Natural killer cell treated with Interleukin-12 subunit alpha and Interleukin-12 subunit beta and Interleukin-15 and Interleukin-18, amount 100 ng/mL, for 72 hours (primary cell): ENCODE measurements around the gene CAMK2G. TPM values are rescaled to one million over a fixed set of nuclear protein-coding genes. Genes with fewer than 3 reads are reported as not detected.

Source experiments
- ATAC-seq, 2 donors: fragments of 150-1000 bp; cut with Tn5 transposase in 1 of 2; sonication (Bioruptor Pico), chemical (Tn5 transposase) in 1 of 2; 2 replicates each; pipeline ENCODE4 v1.10.0; 2021
- DNase-seq: peaks from one replicate; pipeline ENCODE4 v3.0.0; 2022; ENCODE audit warnings: low spot score
- H3K27ac Mint-ChIP-seq, 2 donors: 1 replicate in 1 of 2; 2 replicates in 1 of 2; pipeline ENCODE4 v1.8.0; 2022; ENCODE audit warnings: mixed read lengths in 2 of 2, mild to moderate bottlenecking in 1 of 2, moderate library complexity in 1 of 2
- H3K27me3 Mint-ChIP-seq, 2 donors: 1 replicate in 1 of 2; 2 replicates in 1 of 2; pipeline ENCODE4 v1.8.0; 2022; ENCODE audit warnings: mixed read lengths in 2 of 2
- H3K36me3 Mint-ChIP-seq: one replicate; pipeline ENCODE4 v1.8.0; 2022; ENCODE audit warnings: mixed read lengths
- H3K4me1 Mint-ChIP-seq, 2 donors: 1 replicate in 1 of 2; 2 replicates in 1 of 2; pipeline ENCODE4 v1.8.0; 2022; ENCODE audit warnings: low read depth in 2 of 2, mixed read lengths in 2 of 2, mild to moderate bottlenecking in 1 of 2
- H3K4me3 Mint-ChIP-seq: one replicate; pipeline ENCODE4 v1.8.0; 2022; ENCODE audit warnings: mixed read lengths
- H3K9me3 Mint-ChIP-seq: 2 replicates; pipeline ENCODE4 v1.8.0; 2022; ENCODE audit warnings: mixed read lengths
- total RNA-seq, 2 donors: library from RNA; stranded (reverse); gene quantifications; one replicate each; pipeline ENCODE4 v1.2.3, GENCODE V29; 2022

Gene CAMK2G
- total RNA-seq, 2 donors from 2014 or later = 6.9 to 15.3 TPM

DNA sequence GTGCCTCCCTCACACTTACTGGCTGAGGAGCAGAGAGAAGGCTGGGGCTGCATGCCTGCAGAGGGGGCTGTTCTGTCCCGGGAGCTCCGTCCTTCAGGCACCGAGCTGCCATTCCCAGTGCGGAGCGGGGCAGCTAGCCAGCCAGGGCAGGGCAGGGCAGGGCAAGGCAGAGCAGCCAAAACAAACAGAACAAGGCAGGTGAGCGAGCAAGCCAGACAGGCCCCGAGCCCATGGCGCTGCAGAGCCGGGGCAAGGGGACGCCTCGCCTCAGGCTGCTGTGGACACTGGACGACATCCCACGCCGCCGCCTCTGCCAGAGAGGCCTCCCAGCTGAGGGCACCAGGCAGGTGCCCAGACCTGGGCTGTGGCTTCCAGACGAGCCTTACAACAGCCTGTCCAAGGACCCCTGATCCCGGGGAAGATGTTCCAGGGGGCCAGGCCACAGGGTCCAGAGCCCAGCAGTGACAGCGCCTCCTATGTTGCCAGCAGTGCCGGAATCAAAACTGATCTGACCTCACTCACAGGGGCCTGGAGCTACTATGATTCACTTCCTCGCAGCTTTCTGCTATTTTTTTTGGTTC lies 54.8 kb downstream of the CAMK2G start:
- Mint-ChIP-seq H3K4me1 (peaks cover 6 to 7% of the 10 kb centered on the region in 2 donors), H3K9me3 (no peaks in the 10 kb centered on the region), H3K4me3 (no peak overlapping the region), H3K27me3 (no peaks in the 10 kb centered on the region), H3K36me3 (no peaks in the 10 kb centered on the region), H3K27ac (no peak overlapping the region)
- DNase-seq (no peak), ATAC-seq (no peak)

DNA sequence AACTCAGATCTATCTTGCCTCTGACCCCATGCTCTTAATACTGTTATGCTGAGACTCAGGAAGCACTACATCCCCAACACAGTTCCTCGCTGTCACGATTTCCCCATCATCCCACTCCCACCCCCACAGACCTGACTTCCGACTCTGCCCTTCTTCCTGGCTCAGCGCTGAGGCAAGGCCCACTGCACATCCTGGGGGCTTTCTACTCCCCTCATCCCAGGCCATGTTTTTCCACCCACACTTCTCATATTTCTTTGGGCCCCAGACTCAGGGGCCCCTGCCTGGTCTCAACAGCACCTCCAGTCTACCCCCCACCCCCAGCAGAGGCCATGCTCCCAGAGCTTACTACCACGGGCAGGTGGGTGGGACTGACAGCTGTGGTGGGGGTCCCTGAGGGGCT lies 55.3 kb downstream of the CAMK2G start:
- no peak for ATAC-seq

DNA sequence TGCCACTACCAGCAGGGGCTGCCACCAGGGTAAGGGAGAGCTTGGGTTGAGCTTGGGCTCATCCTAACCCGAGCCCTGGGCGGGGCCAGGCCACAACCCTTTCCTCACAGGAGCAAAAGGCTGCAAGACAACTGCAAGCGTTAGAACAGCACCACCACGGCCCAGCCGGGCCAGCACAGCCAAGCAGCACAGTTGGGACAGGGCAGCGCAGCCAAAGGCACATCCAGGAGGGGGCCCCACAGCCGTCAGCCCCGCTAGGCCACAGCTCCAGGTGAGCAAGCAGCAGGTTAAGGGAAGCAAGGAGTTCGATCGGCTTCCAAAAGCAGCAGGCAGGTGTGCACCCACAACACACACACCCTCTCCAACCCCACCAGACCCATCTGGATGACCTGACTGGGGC lies 56.0 kb downstream of the CAMK2G start:
- no peak for DNase-seq
- peaks cover 7 to 10% of the 10 kb centered on the region in 2 donors for H3K4me1 Mint-ChIP-seq
- H3K4me3 Mint-ChIP-seq = no peak overlapping the region
- no peaks in the 10 kb centered on the region for H3K36me3 Mint-ChIP-seq
- H3K9me3 Mint-ChIP-seq = no peaks in the 10 kb centered on the region
- H3K27ac Mint-ChIP-seq = no peak overlapping the region
- H3K27me3 Mint-ChIP-seq = no peaks in the 10 kb centered on the region
- peak in 1 of 2 donors; percentile 17 for ATAC-seq

More for the DNA sequence above, 55.3 kb downstream of the CAMK2G start:
- H3K4me1 Mint-ChIP-seq = peaks cover 6 to 7% of the 10 kb centered on the region in 2 donors
- H3K27ac Mint-ChIP-seq = no peak overlapping the region
- DNase-seq = no peak
- no peaks in the 10 kb centered on the region for H3K27me3 Mint-ChIP-seq
- H3K36me3 Mint-ChIP-seq = no peaks in the 10 kb centered on the region
- H3K9me3 Mint-ChIP-seq = no peaks in the 10 kb centered on the region
- no peak overlapping the region for H3K4me3 Mint-ChIP-seq

GRCh38 chr10:73817826-73818225 lies 56.5 kb downstream of the CAMK2G start:
- no peaks in the 10 kb centered on the region for H3K36me3 Mint-ChIP-seq
- H3K9me3 Mint-ChIP-seq = no peaks in the 10 kb centered on the region
- peaks cover 7 to 13% of the 10 kb centered on the region in 2 donors for H3K4me1 Mint-ChIP-seq
- ATAC-seq (no peak), DNase-seq (no peak)
- H3K4me3 Mint-ChIP-seq = no peak overlapping the region
- H3K27ac Mint-ChIP-seq = no peak overlapping the region
- H3K27me3 Mint-ChIP-seq = no peaks in the 10 kb centered on the region

DNA sequence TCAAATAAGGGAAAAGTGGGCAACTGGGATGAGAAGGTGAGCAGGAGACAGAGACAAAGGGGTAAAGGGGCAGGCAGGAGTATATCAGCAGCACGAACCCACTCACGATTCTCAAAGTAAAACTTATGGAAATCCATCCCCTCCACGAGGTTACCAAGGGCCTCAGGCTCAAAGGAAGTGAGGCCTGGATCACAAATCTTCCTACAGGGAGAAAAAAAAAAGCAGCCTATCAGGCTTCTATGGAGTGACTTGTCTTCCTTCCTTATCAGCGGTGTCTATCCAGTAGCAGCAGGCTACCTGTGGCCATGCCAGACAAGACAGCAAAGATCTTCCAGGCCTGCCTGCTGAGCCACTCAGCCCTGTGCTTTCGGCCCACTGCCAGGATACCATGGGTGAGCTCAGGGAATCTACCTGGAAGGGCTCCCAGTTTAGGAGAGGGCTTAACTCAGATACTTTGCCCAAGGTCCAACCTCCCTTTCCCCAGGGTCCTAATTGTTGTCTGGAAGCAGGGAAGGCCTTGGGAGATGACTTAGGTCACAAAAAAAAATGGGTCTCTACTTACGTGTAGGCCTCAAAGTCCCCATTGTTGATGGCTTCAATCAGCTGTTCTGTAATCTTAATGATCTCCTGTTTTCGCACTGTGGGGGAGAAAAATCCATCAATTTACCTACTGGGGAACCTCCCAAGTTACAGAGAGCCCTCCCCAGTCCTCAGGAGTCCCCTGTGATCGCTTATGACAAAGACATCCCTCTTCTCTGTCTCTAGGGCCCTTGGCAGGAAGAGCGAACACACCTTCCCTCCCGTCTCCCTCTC lies 57.2 kb downstream of the CAMK2G start:
- Mint-ChIP-seq H3K9me3 (no peaks in the 10 kb centered on the region), H3K4me3 (no peak overlapping the region), H3K27me3 (no peaks in the 10 kb centered on the region), H3K4me1 (peaks cover 7 to 16% of the 10 kb centered on the region in 2 donors), H3K27ac (no peak overlapping the region), H3K36me3 (no peaks in the 10 kb centered on the region)
- DNase-seq (no peak), ATAC-seq (no peak)

GRCh38 chr10:73815719-73816030 lies 58.7 kb downstream of the CAMK2G start:
- peak overlapping the region in 1 of 2 donors; percentile 6 for H3K27ac Mint-ChIP-seq
- H3K27me3 Mint-ChIP-seq = no peaks in the 10 kb centered on the region
- peak overlapping the region; percentile 48 for H3K4me3 Mint-ChIP-seq
- ATAC-seq = no peak
- no peak for DNase-seq
- peaks cover 8 to 16% of the 10 kb centered on the region in 2 donors for H3K4me1 Mint-ChIP-seq
- H3K36me3 Mint-ChIP-seq = peaks cover under 1% of the 10 kb centered on the region
- H3K9me3 Mint-ChIP-seq = no peaks in the 10 kb centered on the region

DNA sequence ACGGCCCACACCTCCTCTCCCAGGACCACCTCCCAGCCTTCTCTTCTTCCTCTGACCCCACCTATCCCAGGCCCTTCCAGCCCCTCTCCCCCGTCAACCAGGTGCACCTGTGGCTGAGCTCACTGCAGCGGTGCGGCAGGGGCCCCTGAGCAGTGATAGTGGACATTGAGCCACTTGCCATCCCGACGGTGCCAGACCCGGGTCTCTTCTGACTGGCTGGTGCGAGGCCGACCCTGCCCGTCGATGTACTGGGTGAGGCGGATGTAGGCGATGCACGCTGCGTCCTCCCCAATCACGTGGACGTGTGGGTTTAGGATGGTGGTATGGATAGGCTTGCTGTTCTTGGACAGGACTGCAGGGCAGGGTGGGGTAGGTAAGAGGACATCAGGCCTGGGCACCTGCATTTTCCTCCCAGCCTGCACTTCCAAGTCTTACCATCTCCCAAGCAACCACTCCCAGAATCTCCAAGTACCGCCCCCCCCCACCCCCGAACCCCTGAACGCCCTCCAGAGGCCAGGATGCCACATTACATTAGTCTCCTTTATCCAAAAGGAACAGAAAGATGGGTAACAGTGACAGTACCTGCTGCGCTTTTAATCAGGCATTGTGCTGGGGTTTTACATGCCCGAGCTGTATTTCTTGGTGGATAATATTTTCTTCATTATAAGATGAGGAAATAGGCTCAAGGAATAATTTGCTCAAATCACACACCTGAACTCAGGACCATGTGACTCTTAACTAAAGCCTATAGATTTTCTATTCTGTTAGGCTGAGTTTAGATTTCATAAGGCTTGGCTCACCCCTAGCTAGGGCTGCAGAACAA lies 59.2 kb downstream of the CAMK2G start:
- no peak overlapping the region for H3K27ac Mint-ChIP-seq
- no peaks in the 10 kb centered on the region for H3K27me3 Mint-ChIP-seq
- no peak for ATAC-seq
- H3K4me3 Mint-ChIP-seq = no peak overlapping the region
- H3K9me3 Mint-ChIP-seq = no peaks in the 10 kb centered on the region
- H3K36me3 Mint-ChIP-seq = peaks cover 5% of the 10 kb centered on the region
- H3K4me1 Mint-ChIP-seq = peaks cover 13 to 21% of the 10 kb centered on the region in 2 donors
- no peak for DNase-seq

GRCh38 chr10:73814276-73814895 lies 60.0 kb downstream of the CAMK2G start:
- Mint-ChIP-seq H3K36me3 (peaks cover 8% of the 10 kb centered on the region), H3K4me3 (no peak overlapping the region), H3K27ac (no peak overlapping the region), H3K4me1 (peaks cover 20 to 23% of the 10 kb centered on the region in 2 donors), H3K9me3 (no peaks in the 10 kb centered on the region), H3K27me3 (no peaks in the 10 kb centered on the region)
- no peak for DNase-seq
- ATAC-seq = no peak

GRCh38 chr10:73813333-73813732 lies 61.0 kb downstream of the CAMK2G start:
- ATAC-seq (no peak), DNase-seq (peak; percentile 22)
- Mint-ChIP-seq H3K36me3 (peaks cover 16% of the 10 kb centered on the region), H3K4me1 (peaks cover 29% of the 10 kb centered on the region in 2 donors), H3K9me3 (no peaks in the 10 kb centered on the region), H3K4me3 (no peak overlapping the region), H3K27me3 (no peaks in the 10 kb centered on the region), H3K27ac (peak overlapping the region; percentile 17 to 62)

GRCh38 chr10:73812657-73813056 lies 61.7 kb downstream of the CAMK2G start:
- H3K9me3 Mint-ChIP-seq = no peaks in the 10 kb centered on the region
- peak overlapping the region; percentile 28 for H3K4me3 Mint-ChIP-seq
- H3K27ac Mint-ChIP-seq = peak overlapping the region; percentile 62 to 70
- H3K27me3 Mint-ChIP-seq = no peaks in the 10 kb centered on the region
- H3K36me3 Mint-ChIP-seq = peaks cover 16% of the 10 kb centered on the region
- no peak for ATAC-seq
- peaks cover 29 to 31% of the 10 kb centered on the region in 2 donors for H3K4me1 Mint-ChIP-seq
- DNase-seq = no peak

- DNase-seq = peak; percentile 73
- peaks cover 29% of the 10 kb centered on the region for H3K36me3 Mint-ChIP-seq
- ATAC-seq = peak; percentile 43 to 46
- peaks cover 42 to 44% of the 10 kb centered on the region in 2 donors for H3K4me1 Mint-ChIP-seq
- no peaks in the 10 kb centered on the region for H3K27me3 Mint-ChIP-seq
- H3K9me3 Mint-ChIP-seq = no peaks in the 10 kb centered on the region
- peak overlapping the region; percentile 94 for H3K4me3 Mint-ChIP-seq
- H3K27ac Mint-ChIP-seq = peak overlapping the region; percentile 90 to 96
These were observed 63.5 kb downstream of the CAMK2G start for GRCh38 chr10:73810735-73811465.

- peaks cover 33% of the 10 kb centered on the region for H3K36me3 Mint-ChIP-seq
- H3K27ac Mint-ChIP-seq = peak overlapping the region; percentile 90 to 96
- peaks cover 45% of the 10 kb centered on the region in 2 donors for H3K4me1 Mint-ChIP-seq
- peak overlapping the region; percentile 94 for H3K4me3 Mint-ChIP-seq
- DNase-seq = no peak
- no peaks in the 10 kb centered on the region for H3K27me3 Mint-ChIP-seq
- H3K9me3 Mint-ChIP-seq = no peaks in the 10 kb centered on the region
- no peak for ATAC-seq
These were observed 64.0 kb downstream of the CAMK2G start for GRCh38 chr10:73810358-73810734.
